Mucosa of rectum (tissue), 2 donors: Measurements from ENCODE around the gene ABLIM3.
A peak's percentile ranks its signal among the peaks of the same experiment; 100 is the strongest.

Experiments used
- H3K27ac ChIP-seq, 2 donors: one replicate each; pipeline ENCODE4 v1.7.0; 2013; ENCODE audit warnings: inconsistent platforms in 2 of 2, low read depth in 2 of 2, low read length in 2 of 2
- H3K27me3 ChIP-seq, 2 donors: one replicate each; pipeline ENCODE4 v1.7.0; 2013; ENCODE audit warnings: low read length in 2 of 2; ENCODE audit not compliant: control insufficient read depth in 2 of 2, insufficient read depth in 2 of 2
- H3K36me3 ChIP-seq, 2 donors: one replicate each; pipeline ENCODE4 v1.7.0; 2013; ENCODE audit warnings: low read length in 2 of 2; ENCODE audit not compliant: control insufficient read depth in 2 of 2, insufficient read depth in 2 of 2
- H3K4me1 ChIP-seq, 2 donors: one replicate each; pipeline ENCODE4 v1.7.0; 2013; ENCODE audit warnings: low read length in 2 of 2, mild to moderate bottlenecking in 1 of 2; ENCODE audit not compliant: control insufficient read depth in 2 of 2, insufficient read depth in 2 of 2
- H3K4me3 ChIP-seq, 2 donors: one replicate each; pipeline ENCODE4 v1.7.0; 2013; ENCODE audit warnings: low read length in 2 of 2
- H3K9ac ChIP-seq, 2 donors: one replicate each; pipeline ENCODE4 v1.7.0; 2013; ENCODE audit warnings: low read length in 2 of 2, low read depth in 1 of 2, mild to moderate bottlenecking in 1 of 2
- H3K9me3 ChIP-seq, 2 donors: one replicate each; pipeline ENCODE4 v1.7.0; 2013; ENCODE audit warnings: low read length in 2 of 2; ENCODE audit not compliant: control insufficient read depth in 2 of 2
- donor health status: healthy.
- donor health status: Normal muscosa, but diverticular disease.

Gene ABLIM3

DNA sequence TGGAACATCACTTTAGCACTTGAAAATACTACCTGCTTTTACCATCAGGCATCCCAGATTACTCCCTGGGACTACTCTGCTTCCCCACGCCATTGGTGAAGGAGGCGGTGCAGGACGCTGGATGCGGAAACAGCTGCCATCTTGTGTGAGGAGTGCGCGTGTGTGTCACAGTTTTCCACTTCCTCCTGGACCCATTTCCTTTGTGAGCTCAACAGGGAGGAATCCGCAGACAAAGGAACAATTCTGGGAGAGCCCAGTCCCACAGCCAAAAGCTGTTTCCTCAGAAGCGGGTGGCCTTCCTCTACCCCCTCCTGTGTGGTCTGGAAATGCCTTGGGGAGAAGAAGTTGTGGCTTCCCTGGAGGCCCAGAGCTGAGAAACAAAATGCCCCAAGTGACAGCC, 147.1 kb downstream of the ABLIM3 start:
- peak overlapping the region; percentile 32 to 40 for H3K27ac ChIP-seq
- H3K9me3 ChIP-seq: no peaks in the 10 kb centered on the region
- H3K36me3 ChIP-seq: no peaks in the 10 kb centered on the region
- no peaks in the 10 kb centered on the region for H3K4me1 ChIP-seq
- H3K9ac ChIP-seq: no peak overlapping the region
- H3K27me3 ChIP-seq: no peaks in the 10 kb centered on the region
- H3K4me3 ChIP-seq: no peak overlapping the region

DNA sequence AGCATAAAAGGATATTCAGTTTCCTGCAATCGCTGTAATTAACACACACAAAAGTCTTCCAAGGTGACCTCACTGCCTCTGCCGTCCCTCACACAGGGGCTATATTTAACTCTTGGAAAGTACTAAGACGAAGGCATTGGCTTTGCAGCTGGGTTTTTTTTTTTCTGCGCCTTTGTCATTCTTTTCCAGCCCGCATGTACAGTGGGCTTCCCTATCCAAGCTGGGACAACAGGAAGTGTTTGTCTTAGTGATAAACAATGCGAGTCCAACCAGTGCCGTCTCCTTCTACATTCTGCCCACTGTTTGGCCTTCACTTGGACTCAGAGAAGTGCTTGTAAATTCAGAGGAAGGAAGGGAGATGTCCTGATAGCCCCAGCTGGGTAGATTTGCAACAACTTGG, 148.0 kb downstream of the ABLIM3 start:
- Histone ChIP-seq H3K4me1 (no peaks in the 10 kb centered on the region), H3K9me3 (no peaks in the 10 kb centered on the region), H3K27ac (no peak overlapping the region), H3K9ac (no peak overlapping the region), H3K27me3 (no peaks in the 10 kb centered on the region), H3K4me3 (no peak overlapping the region), H3K36me3 (no peaks in the 10 kb centered on the region)

DNA sequence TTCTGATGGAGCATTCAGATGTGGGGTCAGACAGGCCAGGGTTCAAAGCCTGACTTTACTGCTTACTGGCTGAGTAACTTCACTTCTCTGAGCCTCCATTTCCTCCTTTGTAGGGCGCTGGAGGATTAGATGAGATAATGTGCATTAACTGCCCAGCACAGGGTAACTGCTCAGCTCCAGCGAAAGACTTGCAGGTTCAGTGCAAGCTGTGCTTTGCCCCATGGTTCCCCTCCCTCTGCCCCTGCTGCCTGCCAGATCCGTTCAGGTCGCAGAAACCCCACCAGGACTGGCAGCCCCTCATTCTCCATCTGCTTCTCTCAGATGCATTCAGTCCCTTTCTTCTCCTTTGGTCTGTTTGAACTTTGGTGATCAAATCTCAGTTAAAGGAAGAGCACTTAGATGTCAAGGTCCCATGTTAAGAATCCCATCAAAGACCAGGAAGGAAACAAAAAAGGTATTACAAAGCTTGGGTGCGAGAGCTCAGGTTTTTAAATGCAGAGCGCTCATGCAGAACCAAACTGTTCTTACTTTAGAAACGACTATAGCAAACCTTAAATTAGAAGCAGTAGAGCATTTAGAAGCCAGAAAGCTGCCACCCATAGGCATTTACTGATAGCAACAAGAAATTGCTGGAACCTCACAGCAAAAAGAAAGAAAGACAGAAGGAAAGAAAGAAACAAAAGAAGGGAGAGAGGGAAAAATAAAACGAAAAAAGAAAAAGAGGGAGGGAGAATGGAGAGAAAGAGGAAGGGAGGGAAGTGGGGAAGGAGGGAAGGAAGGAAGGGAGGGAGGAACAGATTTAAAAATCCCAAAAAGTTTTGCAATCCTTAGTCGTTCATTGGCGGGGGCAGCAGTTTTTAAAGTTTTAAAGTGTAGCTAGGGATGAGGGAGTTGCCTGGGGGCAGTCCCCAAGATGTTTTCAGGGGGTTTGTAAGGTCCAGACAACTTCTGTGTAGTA, 153.9 kb downstream of the ABLIM3 start:
- Histone ChIP-seq H3K36me3 (no peaks in the 10 kb centered on the region), H3K27ac (no peak overlapping the region), H3K4me3 (no peak overlapping the region), H3K27me3 (no peaks in the 10 kb centered on the region), H3K4me1 (no peaks in the 10 kb centered on the region), H3K9ac (no peak overlapping the region), H3K9me3 (no peaks in the 10 kb centered on the region)

DNA sequence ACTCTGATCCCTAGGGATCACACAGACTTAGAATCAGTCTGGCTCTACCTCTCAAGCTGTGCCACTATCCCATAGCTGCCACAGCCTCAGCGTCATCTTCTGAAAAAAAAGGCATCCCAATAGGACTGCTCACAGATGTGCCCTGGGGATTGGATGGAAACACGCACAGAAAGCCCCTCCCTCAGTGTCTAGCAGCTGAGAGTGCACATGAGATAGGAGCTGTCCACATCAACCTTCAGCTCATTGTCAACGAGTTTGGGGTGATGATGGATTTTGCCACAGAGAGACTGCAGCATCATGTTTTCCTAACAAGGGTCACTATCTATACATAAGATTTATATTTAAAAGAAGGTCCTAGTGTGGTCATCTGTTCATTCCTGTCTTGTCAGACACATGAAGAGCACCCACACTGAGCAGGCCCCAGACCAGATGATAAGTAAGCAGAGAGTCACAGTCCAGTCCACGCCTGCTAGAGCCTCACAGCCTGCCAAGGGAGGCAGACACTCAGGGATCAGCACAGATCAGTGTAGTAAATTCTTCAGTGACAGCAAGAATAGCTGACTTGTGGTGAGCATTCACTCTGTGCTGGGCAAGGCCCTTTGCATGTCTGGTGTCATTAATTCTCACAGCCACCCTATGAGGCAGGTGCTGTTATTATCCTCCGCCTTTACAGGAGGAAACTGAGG, 156.2 kb downstream of the ABLIM3 start:
- Histone ChIP-seq H3K9me3 (no peaks in the 10 kb centered on the region), H3K4me1 (no peaks in the 10 kb centered on the region), H3K4me3 (no peak overlapping the region), H3K27me3 (no peaks in the 10 kb centered on the region), H3K27ac (no peak overlapping the region), H3K36me3 (no peaks in the 10 kb centered on the region), H3K9ac (no peak overlapping the region)

DNA sequence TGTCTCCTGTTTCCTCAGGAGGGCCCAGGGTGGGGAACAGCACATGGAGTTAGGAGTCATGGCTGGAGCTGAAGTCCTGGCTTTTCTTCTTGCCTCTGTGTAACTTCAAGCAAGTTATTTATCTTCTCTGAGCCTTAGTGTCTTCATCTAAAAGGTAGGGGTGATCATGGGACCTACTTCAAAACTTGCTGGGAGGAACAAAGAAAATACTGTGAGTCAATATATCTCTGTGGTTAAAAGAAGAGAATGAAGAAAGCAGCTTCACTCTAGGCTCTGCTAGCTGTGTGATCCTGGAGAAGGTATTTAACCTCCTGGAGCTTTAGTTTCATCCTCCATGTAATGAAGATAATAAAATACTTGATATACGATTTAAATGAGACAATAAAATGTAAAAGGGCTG, 156.9 kb downstream of the ABLIM3 start:
- Histone ChIP-seq H3K27me3 (no peaks in the 10 kb centered on the region), H3K36me3 (no peaks in the 10 kb centered on the region), H3K4me3 (no peak overlapping the region), H3K9ac (no peak overlapping the region), H3K27ac (no peak overlapping the region), H3K4me1 (no peaks in the 10 kb centered on the region), H3K9me3 (no peaks in the 10 kb centered on the region)

DNA sequence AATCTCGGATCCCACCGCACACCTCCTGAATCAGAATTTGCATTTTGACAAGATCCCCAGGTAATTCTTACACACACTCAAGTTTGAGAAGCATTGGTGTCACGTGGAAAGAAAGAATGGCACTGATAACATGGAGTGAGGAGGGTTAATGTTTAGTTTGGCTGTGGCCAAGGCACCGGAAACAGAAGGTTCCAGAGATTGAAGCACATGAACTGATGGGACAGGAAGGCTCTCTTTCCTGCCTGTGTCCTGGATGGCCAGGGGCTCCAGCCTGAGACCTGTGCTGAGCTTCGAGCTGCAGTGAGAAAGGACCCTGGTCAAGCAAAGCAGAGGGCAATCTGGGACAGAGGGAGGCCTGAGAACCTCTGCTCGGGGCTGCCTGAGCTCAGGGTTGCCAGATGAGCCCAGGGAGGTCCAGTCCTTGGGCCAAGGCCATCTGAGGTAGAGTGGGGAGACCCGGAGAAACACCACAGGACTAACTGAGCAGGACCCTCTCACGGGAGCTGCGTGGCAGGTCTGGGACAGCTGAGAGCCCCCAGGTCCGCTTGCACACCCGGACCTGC, 157.6 kb downstream of the ABLIM3 start:
- Histone ChIP-seq H3K27me3 (no peaks in the 10 kb centered on the region), H3K4me3 (no peak overlapping the region), H3K4me1 (no peaks in the 10 kb centered on the region), H3K9ac (no peak overlapping the region), H3K9me3 (no peaks in the 10 kb centered on the region), H3K36me3 (no peaks in the 10 kb centered on the region), H3K27ac (peak overlapping the region in 1 of 2 donors; percentile 12)

DNA sequence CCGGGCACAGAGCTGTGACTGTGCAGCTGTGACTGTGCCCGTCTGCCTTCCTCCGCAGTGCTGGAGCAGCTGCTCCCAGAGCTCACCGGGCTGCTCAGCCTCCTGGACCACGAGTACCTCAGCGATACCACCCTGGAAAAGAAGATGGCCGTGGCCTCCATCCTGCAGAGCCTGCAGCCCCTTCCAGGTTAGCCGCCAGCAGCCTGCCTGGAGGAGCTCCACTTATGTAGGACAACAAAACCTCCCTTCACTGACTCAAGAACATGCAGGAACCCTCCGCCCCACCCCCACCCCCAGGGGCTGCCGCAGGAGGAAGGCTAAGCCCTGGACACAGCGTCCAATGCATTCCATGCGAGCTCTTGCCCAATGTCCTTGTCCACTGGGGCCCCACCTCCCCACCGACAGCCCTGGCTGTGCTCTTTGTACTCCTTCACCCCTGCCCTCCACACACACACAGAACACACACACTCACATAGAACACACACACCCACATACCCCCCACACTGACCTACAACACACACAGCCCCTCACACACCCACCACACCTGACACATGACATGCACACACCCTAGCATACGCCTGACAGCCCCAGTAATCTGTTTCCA, 158.3 kb downstream of the ABLIM3 start:
- Histone ChIP-seq H3K4me3 (no peak overlapping the region), H3K27ac (peak overlapping the region in 1 of 2 donors; percentile 12), H3K4me1 (no peaks in the 10 kb centered on the region), H3K9me3 (no peaks in the 10 kb centered on the region), H3K9ac (no peak overlapping the region), H3K36me3 (no peaks in the 10 kb centered on the region), H3K27me3 (no peaks in the 10 kb centered on the region)

DNA sequence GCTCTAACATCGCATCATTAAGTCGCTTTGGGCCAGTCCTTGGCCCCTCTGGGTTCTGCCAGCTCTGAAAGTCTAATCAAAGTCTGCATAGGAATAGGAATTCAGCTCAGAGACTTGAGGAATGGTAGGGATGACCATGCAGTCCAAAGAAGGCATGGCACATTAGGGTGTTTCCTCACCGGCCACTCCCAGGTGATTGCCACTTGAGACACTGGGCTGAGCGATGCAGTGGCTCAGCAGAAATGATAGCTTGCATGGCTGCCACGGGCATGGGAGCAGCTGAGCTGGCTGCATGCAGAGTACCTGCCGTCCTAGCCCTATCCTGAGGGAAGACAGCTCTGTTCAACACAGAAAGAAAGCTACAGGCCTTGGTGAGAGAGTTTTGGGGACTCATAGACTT, 159.1 kb downstream of the ABLIM3 start:
- no peak overlapping the region for H3K27ac ChIP-seq
- no peak overlapping the region for H3K9ac ChIP-seq
- H3K4me3 ChIP-seq: no peak overlapping the region
- no peaks in the 10 kb centered on the region for H3K36me3 ChIP-seq
- no peaks in the 10 kb centered on the region for H3K9me3 ChIP-seq
- no peaks in the 10 kb centered on the region for H3K27me3 ChIP-seq
- no peaks in the 10 kb centered on the region for H3K4me1 ChIP-seq

DNA sequence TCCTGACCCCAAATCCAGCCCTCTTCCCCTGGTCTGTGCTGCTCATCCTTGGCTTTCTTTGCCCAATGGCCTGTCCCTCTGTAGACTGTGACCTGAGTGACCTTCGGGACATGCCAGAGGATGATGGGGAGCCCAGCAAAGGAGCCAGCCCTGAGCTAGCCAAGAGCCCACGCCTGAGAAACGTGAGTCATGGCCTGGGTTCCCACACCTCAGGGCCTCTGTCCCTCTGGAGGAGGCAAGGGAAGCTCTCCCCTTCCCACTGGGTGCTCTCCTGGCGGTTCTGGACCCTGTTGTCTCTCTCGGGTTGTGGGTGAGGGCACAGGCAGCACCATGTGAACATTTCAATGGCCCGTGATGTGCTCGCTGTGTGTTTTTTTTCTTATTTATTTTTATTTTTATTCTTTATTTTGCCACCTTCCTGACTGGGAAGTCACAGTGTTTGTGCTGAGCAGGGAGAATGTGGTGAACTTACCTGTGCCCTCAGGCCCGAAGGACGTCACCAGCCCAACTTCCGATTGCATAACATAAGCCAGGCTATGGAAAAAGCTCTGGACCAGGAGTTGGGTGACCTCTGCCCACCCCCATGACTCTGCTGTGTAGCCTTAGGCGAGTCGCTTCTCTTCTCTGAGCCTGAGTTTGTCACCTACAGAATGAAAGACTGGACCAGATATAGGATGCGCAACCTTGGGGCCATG, 159.9 kb downstream of the ABLIM3 start:
- no peaks in the 10 kb centered on the region for H3K4me1 ChIP-seq
- no peaks in the 10 kb centered on the region for H3K36me3 ChIP-seq
- H3K27ac ChIP-seq: no peak overlapping the region

More for the DNA sequence above, 159.9 kb downstream of the ABLIM3 start:
- no peak overlapping the region for H3K9ac ChIP-seq
- H3K9me3 ChIP-seq: no peaks in the 10 kb centered on the region
- no peak overlapping the region for H3K4me3 ChIP-seq
- no peaks in the 10 kb centered on the region for H3K27me3 ChIP-seq
